ENCODE results near the gene BLNK. TPM values are rescaled to one million over a fixed set of nuclear protein-coding genes. Genes with fewer than 3 reads are reported as not detected.

Gene BLNK
- polyA plus RNA-seq, 1 of the 3 experiments (the other 2 are of a cell fraction) = not detected

DNA sequence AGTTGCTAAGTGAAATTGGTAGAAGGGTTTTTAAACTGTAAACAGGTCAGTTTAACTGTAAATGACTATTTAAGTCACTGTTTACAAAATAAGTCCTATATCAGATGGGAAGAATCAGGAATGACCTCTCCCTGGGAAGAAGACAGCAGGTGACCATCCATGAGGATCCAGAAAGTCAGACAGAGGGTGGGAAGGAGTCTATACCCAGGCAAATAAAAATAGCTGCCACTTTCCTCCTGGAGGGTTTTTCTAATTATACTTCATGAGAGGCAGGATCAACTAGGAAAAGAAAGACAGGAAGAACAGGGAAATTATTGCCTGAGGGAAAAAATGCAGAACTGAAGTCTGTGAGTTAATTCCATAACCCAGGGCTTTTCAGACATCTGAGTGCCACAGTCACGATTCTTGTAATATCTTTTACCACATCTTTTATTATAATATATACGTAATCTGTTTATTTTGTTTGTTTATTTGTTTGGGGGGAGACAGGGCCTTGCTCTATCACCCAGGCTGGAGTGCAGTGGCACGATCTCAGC is 39.9 kb upstream of the BLNK start:
- 27% methylated on average over 3 of the region's 3 CpGs for WGBS (ENCODE audit: low lambda C conversion rate)
- Histone ChIP-seq H3K27ac (ENCODE audit: low read depth in 2 of 2, low read length in 1 of 2) (no peak overlapping the region), H3K9ac (no peak overlapping the region), H3K9me3 (no peaks in the 10 kb centered on the region), H3K4me1 (ENCODE audit: control insufficient read depth in 1 of 2, insufficient read depth in 2 of 2, low read depth in 1 of 2, low read length in 1 of 2) (no peaks in the 10 kb centered on the region), H2AFZ (ENCODE audit: low read depth) (no peak overlapping the region), H3K79me2 (ENCODE audit: insufficient read depth) (no peaks in the 10 kb centered on the region), H3K9me2 (no peaks in the 10 kb centered on the region), H4K20me1 (ENCODE audit: insufficient read depth) (no peaks in the 10 kb centered on the region), H3K27me3 (ENCODE audit: insufficient read depth) (no peaks in the 10 kb centered on the region; the same call in 1 of the 2 replicates), H3K36me3 (replicated peaks in 1 of 2; ENCODE audit: control insufficient read depth in 1 of 2, insufficient read depth in 2 of 2, low read length in 1 of 2) (no peaks in the 10 kb centered on the region), H3K4me3 (ENCODE audit: low read depth in 2 of 2, low read length in 1 of 2) (no peak overlapping the region), H3F3A (replicated peaks; ENCODE audit: insufficient read depth) (no peaks in the 10 kb centered on the region), H3K4me2 (no peak overlapping the region)
- no peak for DNase-seq
- ChIA-PET POLR2A (no interaction called here), CTCF (interaction anchor here (0.6 to 3.9 kb wide), 2 partner anchors 24 to 82 kb away, joined by 3 to 15 read pairs; no protein-coding TSS in a partner anchor)
- no peak for TF ChIP-seq RXRA (IDR thresholded peaks at IDR 0.05; ENCODE audit: borderline replicate concordance, low read depth)
- TF ChIP-seq FOXJ3 (CRISPR knock-in tag; IDR thresholded peaks at IDR 0.05) = no peak
- TF ChIP-seq YY1 (IDR thresholded peaks at IDR 0.05; ENCODE audit: low read depth) = no peak
- TF ChIP-seq ZBTB33 (IDR thresholded peaks at IDR 0.05; ENCODE audit: borderline replicate concordance, low read depth) = no peak
- no peak for TF ChIP-seq TEAD4 (IDR thresholded peaks at IDR 0.05; ENCODE audit: borderline replicate concordance, insufficient read depth)
- TF ChIP-seq, protein P1, sequence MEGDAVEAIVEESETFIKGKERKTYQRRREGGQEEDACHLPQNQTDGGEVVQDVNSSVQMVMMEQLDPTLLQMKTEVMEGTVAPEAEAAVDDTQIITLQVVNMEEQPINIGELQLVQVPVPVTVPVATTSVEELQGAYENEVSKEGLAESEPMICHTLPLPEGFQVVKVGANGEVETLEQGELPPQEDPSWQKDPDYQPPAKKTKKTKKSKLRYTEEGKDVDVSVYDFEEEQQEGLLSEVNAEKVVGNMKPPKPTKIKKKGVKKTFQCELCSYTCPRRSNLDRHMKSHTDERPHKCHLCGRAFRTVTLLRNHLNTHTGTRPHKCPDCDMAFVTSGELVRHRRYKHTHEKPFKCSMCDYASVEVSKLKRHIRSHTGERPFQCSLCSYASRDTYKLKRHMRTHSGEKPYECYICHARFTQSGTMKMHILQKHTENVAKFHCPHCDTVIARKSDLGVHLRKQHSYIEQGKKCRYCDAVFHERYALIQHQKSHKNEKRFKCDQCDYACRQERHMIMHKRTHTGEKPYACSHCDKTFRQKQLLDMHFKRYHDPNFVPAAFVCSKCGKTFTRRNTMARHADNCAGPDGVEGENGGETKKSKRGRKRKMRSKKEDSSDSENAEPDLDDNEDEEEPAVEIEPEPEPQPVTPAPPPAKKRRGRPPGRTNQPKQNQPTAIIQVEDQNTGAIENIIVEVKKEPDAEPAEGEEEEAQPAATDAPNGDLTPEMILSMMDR (IDR thresholded peaks at IDR 0.05) = no peak
- no peak for TF ChIP-seq RAD21 (IDR thresholded peaks at IDR 0.05; ENCODE audit: low read length)
- TF ChIP-seq, protein P2, sequence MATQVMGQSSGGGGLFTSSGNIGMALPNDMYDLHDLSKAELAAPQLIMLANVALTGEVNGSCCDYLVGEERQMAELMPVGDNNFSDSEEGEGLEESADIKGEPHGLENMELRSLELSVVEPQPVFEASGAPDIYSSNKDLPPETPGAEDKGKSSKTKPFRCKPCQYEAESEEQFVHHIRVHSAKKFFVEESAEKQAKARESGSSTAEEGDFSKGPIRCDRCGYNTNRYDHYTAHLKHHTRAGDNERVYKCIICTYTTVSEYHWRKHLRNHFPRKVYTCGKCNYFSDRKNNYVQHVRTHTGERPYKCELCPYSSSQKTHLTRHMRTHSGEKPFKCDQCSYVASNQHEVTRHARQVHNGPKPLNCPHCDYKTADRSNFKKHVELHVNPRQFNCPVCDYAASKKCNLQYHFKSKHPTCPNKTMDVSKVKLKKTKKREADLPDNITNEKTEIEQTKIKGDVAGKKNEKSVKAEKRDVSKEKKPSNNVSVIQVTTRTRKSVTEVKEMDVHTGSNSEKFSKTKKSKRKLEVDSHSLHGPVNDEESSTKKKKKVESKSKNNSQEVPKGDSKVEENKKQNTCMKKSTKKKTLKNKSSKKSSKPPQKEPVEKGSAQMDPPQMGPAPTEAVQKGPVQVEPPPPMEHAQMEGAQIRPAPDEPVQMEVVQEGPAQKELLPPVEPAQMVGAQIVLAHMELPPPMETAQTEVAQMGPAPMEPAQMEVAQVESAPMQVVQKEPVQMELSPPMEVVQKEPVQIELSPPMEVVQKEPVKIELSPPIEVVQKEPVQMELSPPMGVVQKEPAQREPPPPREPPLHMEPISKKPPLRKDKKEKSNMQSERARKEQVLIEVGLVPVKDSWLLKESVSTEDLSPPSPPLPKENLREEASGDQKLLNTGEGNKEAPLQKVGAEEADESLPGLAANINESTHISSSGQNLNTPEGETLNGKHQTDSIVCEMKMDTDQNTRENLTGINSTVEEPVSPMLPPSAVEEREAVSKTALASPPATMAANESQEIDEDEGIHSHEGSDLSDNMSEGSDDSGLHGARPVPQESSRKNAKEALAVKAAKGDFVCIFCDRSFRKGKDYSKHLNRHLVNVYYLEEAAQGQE (IDR thresholded peaks at IDR 0.05; ENCODE audit: low read depth, low read length) = no peak
- no peak for TF ChIP-seq FOXM1 (IDR thresholded peaks at IDR 0.05; ENCODE audit: low read depth)
- TF ChIP-seq GABPA (IDR thresholded peaks at IDR 0.05; ENCODE audit: low read depth) = no peak
- no peak for TF ChIP-seq MEF2A (IDR thresholded peaks at IDR 0.05; ENCODE audit: borderline replicate concordance, low read depth)
- TF ChIP-seq JUND (IDR thresholded peaks at IDR 0.05) = no peak
- no peak for TF ChIP-seq EP300 (IDR thresholded peaks at IDR 0.05; ENCODE audit: borderline replicate concordance in 1 of 2, low read depth in 1 of 2, low read length in 1 of 2)
- TF ChIP-seq TAF1 (IDR thresholded peaks at IDR 0.05; ENCODE audit: borderline replicate concordance, low read depth, low read length) = no peak

Measured in SK-N-SH (cell line).